ENCODE results near the gene SMURF2.

The SMURF2 gene

DNA sequence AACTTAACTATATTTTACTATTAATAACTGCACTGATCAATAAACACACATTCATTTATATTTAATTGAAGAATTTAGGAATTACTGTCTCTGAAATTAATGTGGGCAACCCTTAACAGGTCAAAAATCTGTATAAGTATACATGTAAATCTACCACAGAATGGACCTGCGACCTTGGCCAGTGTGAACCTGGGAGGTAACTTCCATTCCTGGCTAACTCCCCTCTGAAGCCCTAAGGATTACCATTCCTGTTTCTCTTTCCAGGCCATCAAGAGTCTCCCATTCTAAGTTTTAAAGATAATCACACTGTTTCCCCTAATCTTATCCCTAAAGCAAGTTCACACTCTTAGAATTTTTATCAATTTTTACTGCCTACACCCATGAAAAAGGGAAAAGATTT lies 58.1 kb downstream of the SMURF2 start:
- H3K4me1 ChIP-seq, result peaks cover 0 to 18% (median 0%) of the 10 kb centered on the region in 4 donors
- no peak for DNase-seq
- no peak for TF ChIP-seq CTCF (IDR thresholded peaks at IDR 0.05)
- intact Hi-C loops (cut with DNase I; ENCODE audit: low total_unique reads), result no loop called here
- H3K27me3 ChIP-seq, result no peaks in the 10 kb centered on the region
- H3K9me3 ChIP-seq, result no peaks in the 10 kb centered on the region
- H3K4me3 ChIP-seq, result no peak overlapping the region
- no peaks in the 10 kb centered on the region for H3K36me3 ChIP-seq
- no peak overlapping the region for H3K27ac ChIP-seq

- no peaks in the 10 kb centered on the region for H3K27me3 ChIP-seq
- intact Hi-C loops (cut with DNase I; ENCODE audit: low total_unique reads), result no loop called here
- peaks cover 9% of the 10 kb centered on the region in 3 donors for H3K36me3 ChIP-seq
- TF ChIP-seq CTCF (IDR thresholded peaks at IDR 0.05), result no peak
- peaks cover 0 to 8% (median 0%) of the 10 kb centered on the region in 4 donors for H3K4me1 ChIP-seq
- H3K9me3 ChIP-seq, result no peaks in the 10 kb centered on the region
- DNase-seq, result no peak
- no peak overlapping the region for H3K27ac ChIP-seq
- no peak overlapping the region for H3K4me3 ChIP-seq
These were observed 62.3 kb downstream of the SMURF2 start for GRCh38 chr17:64599827-64600226.

DNA sequence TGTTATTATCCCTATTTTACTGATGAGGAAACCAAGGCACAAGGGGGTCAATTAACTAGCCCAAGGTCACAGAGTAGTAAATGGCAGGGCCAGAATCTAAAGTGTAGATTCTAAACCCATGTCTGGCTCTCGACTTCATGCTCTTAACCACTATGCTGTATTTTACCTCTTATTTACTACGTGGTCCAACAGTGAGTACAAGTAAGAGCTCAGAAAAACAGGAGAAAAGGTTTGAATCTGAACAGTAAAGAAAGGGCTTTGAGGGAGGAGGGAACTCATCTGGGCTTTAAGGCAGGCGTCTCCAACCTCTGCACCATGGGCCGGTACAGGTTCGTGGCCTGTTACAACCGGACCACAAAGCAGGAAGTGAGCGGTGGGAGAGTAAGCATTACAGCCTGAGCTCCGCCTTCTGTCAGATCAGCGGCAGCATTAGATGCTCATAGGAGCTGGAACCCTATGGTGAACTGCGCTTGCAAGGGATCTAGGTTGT lies 62.9 kb downstream of the SMURF2 start:
- Histone ChIP-seq H3K4me3 (no peak overlapping the region), H3K4me1 (peaks cover 0 to 8% (median 0%) of the 10 kb centered on the region in 4 donors), H3K27me3 (no peaks in the 10 kb centered on the region), H3K36me3 (peaks cover 9 to 15% (median 13%) of the 10 kb centered on the region in 3 donors), H3K9me3 (no peaks in the 10 kb centered on the region), H3K27ac (no peak overlapping the region)
- no peak for TF ChIP-seq CTCF (IDR thresholded peaks at IDR 0.05)
- intact Hi-C loops (cut with DNase I; ENCODE audit: low total_unique reads), result no loop called here
- DNase-seq, result no peak

DNA sequence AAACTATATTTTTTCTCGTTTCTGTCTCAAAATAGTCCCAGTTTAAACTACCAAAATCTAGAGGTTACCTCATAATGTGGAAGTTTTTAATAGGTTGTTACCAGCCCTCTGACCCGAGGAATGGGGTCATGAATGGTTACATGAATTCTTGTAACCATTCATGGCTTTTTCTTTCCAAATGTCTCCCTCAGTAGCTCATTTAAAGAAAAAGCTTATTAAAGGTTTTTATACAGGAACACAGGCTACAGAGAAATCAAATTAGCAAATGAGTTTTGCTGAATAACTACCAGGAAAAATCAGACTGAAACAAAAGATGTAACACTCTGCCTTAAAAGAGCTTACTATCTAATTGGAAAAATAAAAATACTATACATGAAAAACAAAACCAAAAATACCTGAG lies 63.4 kb downstream of the SMURF2 start:
- no peak for TF ChIP-seq CTCF (IDR thresholded peaks at IDR 0.05)
- H3K4me1 ChIP-seq, result peaks cover 0 to 8% (median 0%) of the 10 kb centered on the region in 4 donors
- intact Hi-C loops (cut with DNase I; ENCODE audit: low total_unique reads), result no loop called here
- no peak overlapping the region for H3K4me3 ChIP-seq
- H3K36me3 ChIP-seq, result peaks cover 9 to 19% (median 13%) of the 10 kb centered on the region in 3 donors
- H3K9me3 ChIP-seq, result no peaks in the 10 kb centered on the region
- DNase-seq, result no peak
- no peak overlapping the region for H3K27ac ChIP-seq
- H3K27me3 ChIP-seq, result no peaks in the 10 kb centered on the region

- H3K36me3 ChIP-seq, result peaks cover 10 to 36% (median 28%) of the 10 kb centered on the region in 3 donors
- intact Hi-C loops (cut with DNase I; ENCODE audit: low total_unique reads), result no loop called here
- no peaks in the 10 kb centered on the region for H3K27me3 ChIP-seq
These were observed 65.1 kb downstream of the SMURF2 start for GRCh38 chr17:64596988-64597387.

More at GRCh38 chr17:64596988-64597387, 65.1 kb downstream of the SMURF2 start:
- Histone ChIP-seq H3K27ac (no peak overlapping the region), H3K4me3 (no peak overlapping the region), H3K9me3 (no peaks in the 10 kb centered on the region), H3K4me1 (no peaks in the 10 kb centered on the region)
- no peak for TF ChIP-seq CTCF (IDR thresholded peaks at IDR 0.05)
- no peak for DNase-seq

Data from tibial artery (tissue), 4 donors.